NCI-H2227 treated with DMSO at 0.1 percent for 48 hours (cell line): ENCODE data around the gene CHKB.
"Not testable (repeated sequence)": the region's sequence is repeated elsewhere in the genome, so short reads cannot be mapped to it uniquely, and the experiment has no call there.

Source experiments
- DNase-seq: peaks from one replicate; lab custom pipeline; 2025; lab: John Stamatoyannopoulos, UW

Gene CHKB

DNA sequence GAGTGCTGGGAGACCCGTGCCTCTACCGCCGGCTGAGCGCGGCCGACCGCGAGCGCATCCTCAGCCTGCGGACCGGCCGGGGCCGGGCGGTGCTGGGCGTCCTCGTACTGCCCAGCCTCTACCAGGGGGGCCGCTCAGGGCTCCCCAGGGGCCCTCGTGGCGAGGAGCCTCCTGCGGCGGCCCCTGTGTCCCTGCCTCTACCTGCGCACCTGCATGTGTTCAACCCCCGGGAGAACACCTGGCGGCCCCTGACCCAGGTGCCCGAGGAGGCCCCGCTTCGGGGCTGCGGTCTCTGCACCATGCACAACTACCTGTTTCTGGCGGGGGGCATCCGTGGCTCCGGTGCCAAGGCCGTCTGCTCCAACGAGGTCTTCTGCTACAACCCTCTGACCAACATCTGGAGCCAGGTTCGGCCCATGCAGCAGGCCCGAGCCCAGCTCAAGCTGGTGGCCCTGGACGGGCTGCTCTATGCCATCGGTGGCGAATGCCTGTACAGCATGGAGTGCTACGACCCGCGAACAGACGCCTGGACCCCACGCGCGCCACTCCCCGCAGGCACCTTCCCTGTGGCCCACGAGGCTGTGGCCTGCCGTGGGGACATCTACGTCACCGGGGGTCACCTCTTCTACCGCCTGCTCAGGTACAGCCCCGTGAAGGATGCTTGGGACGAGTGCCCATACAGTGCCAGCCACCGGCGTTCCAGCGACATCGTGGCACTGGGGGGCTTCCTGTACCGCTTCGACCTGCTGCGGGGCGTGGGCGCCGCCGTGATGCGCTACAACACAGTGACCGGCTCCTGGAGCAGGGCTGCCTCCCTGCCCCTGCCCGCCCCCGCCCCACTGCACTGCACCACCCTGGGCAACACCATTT, 33.5 kb downstream of the CHKB start:
- no peak for DNase-seq

DNA sequence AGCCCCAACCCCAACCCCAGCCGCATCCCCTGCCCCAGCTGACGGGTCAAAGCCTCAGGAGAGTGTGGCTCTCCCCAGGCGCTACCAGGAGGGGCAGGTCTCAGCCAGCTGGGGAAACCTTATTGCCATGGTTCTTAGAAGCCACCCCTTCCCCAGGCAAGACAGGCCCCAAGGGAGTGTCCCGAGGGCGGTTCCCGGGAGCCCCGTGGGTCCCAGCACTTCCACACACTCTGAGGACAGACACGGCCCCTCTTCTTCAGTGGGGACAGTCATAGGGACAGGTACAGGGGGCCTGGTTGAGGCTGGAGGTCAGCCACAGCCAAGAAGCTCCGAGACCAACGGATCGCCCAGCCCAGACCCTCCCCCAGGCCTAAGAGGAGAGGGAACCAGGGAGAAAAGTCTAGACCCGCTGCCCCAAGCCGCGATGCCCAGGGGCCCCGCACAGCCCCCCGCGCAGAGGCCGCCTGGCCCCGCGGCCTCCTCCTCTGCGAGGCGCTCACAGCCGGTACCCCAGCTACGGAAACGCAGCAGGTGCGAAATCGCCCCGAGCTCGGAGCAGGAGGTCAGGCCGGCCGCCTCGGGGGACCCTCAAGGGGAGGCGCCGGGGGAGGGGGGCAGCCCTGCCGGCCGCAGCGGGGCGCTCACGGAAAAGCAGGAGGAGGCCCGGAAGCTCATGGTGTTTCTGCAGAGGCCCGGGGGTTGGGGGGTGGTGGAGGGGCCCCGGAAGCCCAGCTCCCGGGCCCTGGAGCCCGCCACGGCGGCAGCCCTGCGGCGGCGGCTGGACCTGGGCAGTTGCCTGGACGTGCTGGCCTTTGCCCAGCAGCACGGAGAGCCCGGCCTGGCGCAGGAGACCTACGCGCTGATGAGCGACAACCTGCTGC, 34.4 kb downstream of the CHKB start:
- no peak for DNase-seq

DNA sequence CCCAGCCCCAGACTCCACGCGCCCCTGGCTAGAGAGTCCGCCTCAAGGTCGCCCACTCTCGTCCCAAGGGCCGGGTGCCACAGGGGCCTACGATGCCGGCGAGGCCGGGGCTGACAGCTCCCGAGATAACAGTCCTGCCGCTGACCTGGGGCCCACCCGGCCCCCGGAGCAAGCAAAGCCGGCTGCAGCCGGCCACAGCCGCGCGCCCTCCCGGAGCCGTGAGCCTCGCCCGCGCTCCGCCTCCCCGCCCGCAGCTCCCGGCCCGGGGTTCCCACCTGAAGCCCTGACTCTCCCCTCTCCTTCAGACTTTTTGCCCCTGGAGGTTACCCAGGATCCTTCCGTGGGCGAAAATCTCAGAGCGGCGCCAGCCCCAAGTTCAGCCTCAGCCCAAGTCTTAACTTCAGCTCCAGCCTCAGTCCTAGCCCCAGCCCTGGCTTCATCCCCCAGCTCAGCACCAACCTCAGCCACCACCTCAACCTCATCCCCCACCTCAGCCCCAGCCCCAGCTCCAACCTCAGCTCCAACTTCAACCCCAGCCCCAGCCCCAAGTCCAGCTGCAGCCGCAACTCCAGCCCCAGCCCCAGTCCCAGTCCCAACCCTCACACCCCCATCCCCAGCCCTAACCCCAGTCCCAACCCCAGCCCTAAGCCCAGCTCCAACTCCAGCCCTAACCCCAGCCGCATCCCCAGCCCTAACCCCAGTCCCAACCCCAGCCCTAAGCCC, 35.2 kb downstream of the CHKB start:
- DNase-seq: no peak

DNA sequence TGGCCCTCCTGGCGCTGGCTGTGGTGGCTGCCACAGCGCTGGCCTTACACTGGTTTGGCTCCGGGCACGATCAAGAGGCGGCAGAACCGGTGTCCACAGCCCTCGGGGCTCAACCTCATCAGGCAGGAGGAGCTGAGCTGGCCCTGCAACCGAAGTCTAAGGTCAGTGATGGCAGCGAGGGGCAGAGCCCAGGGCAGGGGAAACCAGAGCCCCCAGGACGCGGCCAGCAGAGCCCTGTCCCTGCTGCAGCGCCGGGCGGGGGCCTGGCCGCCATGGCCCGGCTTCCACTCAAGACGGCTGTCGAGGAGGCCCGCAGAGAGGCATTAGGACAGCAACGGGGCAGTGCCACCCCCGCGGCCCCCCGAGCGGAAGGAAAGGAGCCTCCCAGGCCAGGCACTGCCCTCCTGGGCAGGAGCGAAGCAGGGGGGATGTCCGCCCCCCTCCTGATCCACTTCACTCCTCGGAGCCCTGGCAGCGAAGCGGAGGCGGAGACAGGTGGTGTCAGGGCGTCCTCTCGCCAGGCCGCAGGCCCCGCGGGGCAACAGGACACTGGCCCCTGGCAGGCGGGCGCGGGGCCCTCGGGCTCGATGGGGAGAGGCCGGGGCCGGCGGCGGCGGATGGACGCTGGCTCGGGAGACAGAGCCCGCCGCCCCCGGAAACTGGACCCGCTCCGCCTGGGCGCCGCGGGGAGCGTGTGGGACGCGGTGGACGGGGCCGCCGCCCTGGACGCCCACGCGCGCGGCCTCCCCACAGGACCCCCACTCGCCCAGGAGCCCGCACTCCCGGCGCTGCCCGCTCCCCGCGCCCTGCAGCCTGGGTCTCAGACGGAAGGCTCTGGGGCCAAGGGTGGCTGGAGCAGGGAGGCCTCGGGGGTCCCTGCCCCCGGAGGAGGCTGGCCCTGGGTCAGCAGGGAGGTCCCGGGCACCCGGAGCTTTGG, 36.1 kb downstream of the CHKB start:
- no peak for DNase-seq

DNA sequence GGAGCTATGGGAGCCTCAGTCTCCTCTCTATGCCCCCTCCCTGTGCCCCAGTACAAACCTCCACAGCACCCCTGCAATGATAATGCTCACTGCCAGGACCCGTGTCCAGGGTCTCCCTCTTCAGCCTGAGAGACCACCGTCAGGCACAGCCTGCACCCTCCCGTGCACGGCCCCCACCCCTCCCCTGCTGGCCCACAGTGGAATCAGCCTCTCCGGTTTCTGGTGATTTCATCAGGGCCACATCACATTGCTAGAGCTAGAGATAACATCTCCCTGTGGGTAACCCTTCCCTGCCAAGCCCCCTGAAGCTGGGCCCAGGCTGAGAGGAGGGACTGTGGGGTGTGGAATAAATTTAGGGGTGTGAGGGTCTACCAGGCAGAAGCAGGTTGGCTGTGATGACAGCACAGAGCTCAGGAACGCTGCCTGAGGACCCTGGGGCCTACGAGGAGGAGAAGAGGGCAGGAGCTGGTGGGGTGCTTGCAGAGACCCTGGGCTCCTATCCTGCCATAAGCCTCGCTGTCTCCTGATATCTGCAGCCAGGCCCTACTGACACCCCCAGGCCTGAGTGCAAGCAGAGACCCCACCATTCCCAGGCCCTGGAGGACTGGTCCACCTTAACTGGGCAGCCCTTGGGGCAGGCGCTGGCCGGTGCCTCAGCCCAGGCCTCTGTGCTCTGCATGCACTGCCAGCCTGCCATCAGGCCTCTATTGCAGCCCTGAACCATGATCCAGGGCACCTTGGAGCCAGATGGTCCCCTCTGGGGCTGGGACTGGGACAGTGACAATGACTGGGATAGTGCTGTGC, 36.9 kb downstream of the CHKB start, which contains the start of gene KLHDC7B:
KLHDC7B (plus strand) TSS at position 378 of the 804 bp plus-strand sequence; CDS start at position 723, 345 bp downstream.
- no peak for DNase-seq

DNA sequence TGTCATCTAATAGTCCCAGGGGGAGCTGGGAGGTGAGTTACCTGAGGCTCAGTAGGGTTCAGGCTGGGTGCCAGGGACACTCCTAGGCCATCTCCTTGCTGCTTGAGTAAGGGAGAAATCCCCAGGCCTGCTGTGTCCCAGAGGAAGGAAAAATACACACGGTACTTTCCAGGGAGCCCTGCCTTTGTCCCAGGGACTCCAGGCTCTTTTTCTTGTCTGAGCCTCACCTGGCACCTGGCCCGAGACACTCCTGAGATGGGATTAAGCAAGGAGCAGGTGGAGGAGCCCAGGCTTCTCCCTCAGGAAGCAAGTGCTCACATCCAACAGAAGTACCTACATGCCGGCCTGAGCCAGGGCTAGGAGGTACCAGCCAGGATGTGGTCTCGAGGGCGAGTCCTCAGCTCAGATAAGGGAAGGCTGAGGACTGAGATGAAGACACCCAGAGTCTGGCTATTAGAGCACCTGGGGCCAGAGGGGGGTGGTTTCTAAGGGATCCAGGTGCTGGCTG, 37.8 kb downstream of the CHKB start:
- no peak for DNase-seq

DNA sequence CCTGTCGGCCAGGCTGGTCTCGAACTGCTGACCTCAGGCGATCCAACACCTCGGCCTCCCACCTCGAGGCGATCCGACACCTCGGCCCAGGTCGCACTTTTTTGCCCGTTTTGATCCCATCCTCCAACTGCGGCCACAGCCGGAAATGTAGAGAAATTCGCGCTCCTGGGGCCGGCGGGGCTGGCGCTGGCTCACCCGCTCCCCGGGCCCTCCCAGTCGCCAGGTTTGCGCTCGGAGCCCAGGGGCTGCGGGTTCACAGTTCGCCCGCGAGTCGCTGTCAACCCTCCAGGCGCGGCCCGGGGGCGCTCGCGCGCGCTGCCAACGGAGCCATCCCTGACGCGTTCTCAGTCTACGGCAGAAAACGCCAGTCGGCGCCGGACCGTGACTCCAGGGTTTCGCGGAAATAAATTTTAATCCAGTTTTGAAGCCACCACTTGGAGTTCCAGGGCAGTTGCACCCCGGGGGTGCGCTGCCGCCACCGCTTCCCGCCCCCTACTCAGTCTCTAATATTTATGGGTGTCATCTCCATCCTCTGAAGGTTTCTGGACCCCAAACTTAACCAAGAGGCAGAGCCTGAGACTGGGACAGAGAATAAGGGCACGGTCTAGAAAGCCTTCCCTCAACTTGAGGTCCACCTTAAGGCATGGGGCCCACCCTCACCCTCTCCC, 38.4 kb downstream of the CHKB start:
- DNase-seq: peak; percentile 38

DNA sequence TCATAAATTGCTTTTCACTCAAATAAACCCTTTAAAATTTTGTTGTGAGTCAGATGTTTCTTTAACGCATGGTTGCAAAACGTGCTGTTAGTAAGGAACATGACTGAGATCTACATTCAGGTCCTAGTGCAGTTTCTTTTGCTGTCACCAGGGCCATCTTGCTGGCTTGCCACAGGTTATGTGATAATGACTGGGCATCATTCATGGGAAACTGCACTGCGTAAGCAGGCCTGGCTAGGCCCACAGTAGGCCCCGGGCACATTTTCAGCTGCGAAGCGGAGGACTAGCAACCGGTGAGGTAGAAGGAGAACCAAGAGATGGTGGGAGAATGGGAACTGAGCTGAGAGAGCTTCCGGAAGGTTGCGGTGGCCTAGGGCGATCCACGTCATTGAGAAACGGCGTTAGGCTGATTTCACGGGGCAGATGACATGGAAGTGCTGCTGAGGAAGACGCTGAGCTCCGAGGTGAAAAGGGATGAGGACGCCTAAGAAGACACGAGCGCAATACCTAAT, 40.2 kb downstream of the CHKB start:
- no peak for DNase-seq

DNA sequence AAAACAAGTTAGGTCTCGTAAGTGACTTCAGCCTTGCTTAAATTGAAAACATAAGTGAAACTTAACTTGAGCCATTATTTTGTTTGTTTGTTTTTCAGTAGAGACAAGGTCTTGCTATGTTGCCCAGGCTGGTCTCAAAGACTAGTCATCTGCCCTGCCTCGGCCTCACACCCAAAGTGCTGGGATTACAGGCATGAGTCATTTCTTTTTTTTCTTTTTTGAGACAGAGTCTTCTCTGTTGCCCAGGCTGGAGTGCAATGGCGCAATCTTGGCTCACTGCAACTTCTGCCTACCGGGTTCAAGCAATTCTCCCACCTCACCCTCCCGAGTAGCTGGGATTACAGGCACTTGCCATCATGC, 41.0 kb downstream of the CHKB start:
- not testable (repeated sequence) for DNase-seq

DNA sequence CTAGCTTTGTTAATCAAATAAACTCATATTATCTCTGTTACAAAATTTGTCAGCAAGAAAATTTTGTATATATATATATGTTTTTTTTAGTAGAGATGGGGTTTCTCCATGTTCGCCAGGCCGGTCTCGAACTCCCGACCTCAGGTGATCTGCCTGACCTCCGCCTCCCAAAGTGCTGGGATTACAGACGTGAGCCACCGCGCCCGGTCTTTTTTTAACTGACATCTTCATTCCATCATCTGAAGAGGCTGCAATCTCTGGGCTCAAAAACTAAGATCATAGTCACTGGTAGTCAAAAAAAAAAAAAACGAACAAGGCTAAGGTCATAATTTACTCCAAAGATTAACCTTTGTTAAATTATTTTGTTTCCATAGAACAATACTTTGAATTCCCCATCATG, 42.3 kb downstream of the CHKB start:
- DNase-seq: no peak

DNA sequence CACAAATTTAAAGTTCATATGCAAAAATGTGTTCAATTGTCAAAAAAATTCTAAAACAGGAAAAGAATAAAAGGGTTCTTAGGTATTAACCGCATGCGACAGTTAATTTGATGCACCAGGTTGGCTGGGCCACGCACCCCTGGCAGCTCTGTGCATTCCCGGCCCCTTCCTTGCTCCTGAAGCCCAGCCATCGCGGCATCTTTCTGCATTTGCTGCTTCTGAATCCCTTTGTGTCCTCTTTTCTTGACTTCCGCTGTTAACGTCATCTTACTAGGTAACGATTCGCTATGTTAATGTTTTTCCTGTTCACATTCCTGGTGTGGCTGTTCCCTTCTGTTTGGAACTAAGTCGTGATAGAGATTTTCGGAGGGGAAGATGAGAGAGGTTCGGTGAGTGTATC, 44.9 kb downstream of the CHKB start:
- DNase-seq: no peak

DNA sequence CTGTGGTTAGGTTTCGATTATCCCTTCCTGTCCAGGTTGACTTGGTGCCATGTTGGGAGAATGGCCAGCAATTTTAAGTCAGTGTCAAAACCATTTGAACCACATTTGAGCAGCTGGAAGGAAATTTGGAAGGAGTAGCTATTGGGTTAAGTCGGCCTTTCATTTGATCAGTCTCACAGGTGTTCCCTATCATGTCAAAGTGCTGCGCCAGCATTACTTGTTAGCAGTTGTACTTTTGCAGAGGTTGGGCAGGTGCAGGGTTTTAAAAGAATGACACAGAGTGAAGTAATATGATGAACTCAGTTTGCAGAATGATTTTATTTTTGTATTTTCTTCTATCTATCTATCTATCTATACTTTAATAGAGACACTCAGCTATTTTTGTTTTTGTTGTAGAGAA, 46.4 kb downstream of the CHKB start:
- DNase-seq: no peak

DNA sequence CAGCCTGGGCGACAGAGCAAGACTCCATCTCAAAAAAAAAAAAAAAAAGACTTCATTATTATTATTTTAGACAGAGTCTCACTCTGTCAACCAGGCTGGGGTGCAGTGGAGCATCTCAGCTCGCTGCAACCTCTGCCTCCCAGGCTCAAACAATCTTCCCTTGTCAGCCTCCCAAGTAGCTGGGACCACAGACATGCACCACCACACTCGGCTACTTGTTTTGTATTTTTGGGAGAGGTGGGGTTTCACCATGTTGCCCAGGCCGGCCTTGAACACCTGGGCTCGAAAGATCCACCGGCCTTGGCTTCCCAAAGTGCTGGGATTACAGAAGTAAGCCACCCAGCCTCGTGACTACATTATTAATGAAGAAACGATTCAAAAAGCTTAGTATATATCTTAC, 47.5 kb downstream of the CHKB start:
- DNase-seq: no peak

DNA sequence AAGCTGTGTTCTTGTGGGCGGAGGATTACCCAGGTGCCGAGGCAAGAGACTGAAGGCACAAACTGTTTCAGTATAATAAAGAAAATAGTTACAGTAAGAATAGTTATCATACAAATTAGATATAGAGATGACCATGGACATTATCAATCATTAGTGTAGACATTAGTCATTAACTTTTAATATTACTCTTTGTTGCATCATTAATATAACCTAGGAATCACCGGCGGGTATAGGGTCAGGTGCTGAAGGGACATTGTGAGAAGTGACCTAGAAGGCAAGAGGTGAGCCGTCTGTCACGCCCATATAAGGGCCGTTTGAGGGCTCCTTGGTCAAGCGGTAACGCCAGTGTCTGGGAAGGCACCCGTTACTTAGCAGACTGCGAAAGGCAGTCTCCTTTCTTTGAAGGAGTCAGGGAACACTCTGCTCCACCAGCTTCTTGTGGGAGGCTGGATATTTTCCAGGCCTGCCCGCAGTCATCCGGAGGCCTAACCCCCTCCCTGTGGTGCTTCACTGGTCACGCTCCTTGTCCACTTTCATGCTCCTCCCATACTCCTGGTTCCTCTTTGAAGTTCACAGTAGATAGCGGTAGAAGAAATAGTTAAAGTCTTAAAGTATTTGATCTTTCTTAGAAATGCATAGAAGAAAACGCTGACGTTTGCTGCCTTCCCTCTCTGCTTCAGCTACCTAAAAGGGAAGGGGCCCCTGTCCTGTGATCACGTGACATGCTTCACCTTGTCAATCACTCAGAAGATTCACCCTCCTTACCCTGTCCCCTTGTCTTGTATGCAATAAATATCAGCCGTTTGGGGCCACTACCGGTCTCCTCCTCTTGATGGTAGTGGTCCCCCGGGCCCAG, 48.6 kb downstream of the CHKB start:
- not testable (repeated sequence) for DNase-seq

DNA sequence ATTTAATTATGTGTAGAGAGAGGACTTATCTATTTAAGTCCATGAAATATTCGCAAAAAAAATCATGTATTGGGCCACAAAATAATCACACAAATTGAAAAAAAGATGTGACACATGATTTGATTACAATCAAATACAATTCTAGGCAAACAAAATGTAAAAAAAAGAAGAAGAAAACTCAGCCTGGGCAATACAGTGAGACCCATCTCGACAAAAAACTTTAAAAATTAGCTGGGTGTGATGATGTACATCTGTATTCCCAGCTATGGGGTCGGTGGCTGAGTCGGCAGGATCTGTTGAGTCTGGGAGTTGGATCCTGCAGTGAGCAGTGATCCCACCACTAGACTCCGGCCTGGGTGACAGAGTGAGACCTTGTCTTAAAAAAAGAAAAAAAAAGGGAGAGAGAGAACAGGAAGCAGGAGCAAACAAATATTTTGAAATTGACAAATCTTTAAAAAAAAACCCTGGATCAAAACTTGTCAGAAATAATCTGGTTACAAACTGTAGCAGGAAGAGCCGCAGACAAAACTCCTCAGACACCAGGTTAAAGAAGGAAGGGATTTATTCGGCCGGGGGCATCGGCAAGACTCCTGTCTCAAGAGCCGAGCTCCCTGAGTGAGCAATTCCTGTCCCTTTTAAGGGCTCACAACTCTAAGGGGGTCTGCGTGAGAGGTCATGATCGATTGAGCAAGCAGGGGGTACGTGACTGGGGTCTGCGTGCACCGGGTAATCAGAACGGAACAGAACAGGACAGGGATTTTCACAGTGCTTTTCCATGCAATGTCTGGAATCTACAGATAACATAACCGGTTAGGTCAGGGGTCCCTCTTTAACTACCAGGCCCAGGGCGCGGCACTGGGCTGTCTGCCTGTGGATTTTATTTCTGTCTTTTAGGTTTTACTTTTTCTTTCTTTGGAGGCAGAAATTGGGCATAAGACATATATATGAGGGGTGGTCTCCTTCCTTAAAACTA, 49.5 kb downstream of the CHKB start:
- no peak for DNase-seq

DNA sequence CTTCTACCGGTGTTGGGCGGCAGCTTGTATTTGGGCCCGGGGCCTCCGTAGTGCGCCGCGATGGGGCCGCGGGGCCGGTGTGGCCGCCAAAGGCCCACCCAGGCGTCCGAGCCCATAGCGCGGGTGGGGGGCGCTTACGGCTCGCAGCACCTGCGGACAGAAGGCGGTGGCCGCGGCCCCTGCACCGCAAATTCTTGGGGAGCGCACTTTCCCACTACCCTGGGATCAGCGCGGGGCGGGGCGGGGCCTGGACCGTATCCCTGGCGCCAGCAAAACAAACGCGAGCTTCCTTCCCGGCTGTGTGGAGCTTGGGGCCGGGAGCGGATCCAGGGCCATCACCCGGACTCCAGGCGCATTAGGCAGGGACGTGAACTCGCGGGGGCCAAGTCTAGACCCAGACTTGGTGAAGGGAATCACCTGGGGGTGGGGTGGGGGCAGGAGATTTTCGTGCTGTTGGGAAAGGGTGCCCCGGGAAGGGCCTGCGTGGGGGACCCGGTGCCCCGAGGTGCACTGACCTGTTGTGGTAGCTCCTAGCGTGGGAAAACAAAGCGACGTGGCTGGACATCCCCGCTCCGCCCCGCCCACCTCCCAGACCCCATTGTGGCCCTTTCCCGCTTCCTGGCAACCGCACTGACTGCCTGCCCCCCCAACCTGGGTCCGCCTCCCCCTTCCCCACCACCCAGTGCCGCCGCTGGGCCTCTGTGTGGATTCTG, 50.5 kb downstream of the CHKB start:
- peak; percentile 24 for DNase-seq

DNA sequence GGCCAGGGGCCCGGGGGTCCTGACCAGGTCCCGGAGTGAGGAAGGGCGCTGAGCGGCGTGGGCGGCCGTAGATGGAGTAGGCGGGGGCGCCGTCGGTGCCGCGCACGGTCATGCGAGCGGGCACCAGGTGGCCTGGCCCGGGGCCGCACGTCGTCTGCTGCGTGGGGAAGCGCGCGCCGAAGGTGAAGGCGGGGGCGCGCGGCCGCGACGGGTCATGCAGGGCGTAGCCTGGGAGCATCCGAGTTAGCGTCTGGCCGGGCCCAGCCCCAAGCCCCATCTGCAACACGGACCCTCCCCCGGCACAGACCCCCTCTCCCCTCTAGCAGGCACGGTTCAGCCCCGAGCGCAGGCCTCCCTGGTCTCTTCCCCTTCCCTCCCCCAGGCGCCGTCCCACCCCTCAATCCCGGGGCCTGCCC, 51.1 kb downstream of the CHKB start:
- DNase-seq: peak; percentile 24
